GM19193 (cell line): Measurements from ENCODE around the gene NOP16.

ENCODE experiments used
- POLR2A ChIP-seq: IDR thresholded peaks from 4 replicates; pipeline ENCODE4 v1.6.1; 2011; ENCODE audit not compliant: insufficient read depth, insufficient read length; ENCODE audit errors: extremely low read depth

NOP16 gene

GRCh38 chr5:176388444-176389134, at the start of gene NOP16, which contains the start of gene HIGD2A:
Gene NOP16, minus strand, starts transcription at chr5:176388598. Its CDS starts 59 bp downstream, at chr5:176388539.
Gene HIGD2A, plus strand, starts transcription at chr5:176388751. Its CDS starts 69 bp downstream, at chr5:176388820.
- TF ChIP-seq POLR2A = peak; percentile 71

GRCh38 chr5:176436656-176437055, 48.3 kb upstream of the NOP16 start:
- no peak for TF ChIP-seq POLR2A

- no peak for TF ChIP-seq POLR2A
Observed at GRCh38 chr5:176432707-176433106, 44.3 kb upstream of the NOP16 start.

- no peak for TF ChIP-seq POLR2A
Observed at GRCh38 chr5:176429972-176430371, 41.6 kb upstream of the NOP16 start.

GRCh38 chr5:176427971-176428370, 39.6 kb upstream of the NOP16 start:
- TF ChIP-seq POLR2A = no peak

- no peak for TF ChIP-seq POLR2A
Observed at GRCh38 chr5:176426876-176427275, 38.5 kb upstream of the NOP16 start.

GRCh38 chr5:176425791-176426190, 37.4 kb upstream of the NOP16 start:
- TF ChIP-seq POLR2A = no peak

GRCh38 chr5:176425138-176425537, 36.7 kb upstream of the NOP16 start:
- no peak for TF ChIP-seq POLR2A

- no peak for TF ChIP-seq POLR2A
Observed at GRCh38 chr5:176424181-176424580, 35.8 kb upstream of the NOP16 start.

GRCh38 chr5:176420972-176421544, 32.7 kb upstream of the NOP16 start:
- no peak for TF ChIP-seq POLR2A

- TF ChIP-seq POLR2A = no peak
Observed at GRCh38 chr5:176420086-176420485, 31.7 kb upstream of the NOP16 start.

- TF ChIP-seq POLR2A = no peak
Observed at GRCh38 chr5:176418251-176418650, 29.9 kb upstream of the NOP16 start.

- TF ChIP-seq POLR2A = no peak
Observed at GRCh38 chr5:176416965-176417364, 28.6 kb upstream of the NOP16 start.

GRCh38 chr5:176415952-176416924, 27.8 kb upstream of the NOP16 start, which contains the start of gene CLTB:
Gene CLTB, minus strand, starts transcription at chr5:176416539. Its CDS starts 176 bp downstream, at chr5:176416363.
- TF ChIP-seq POLR2A = peak; percentile 68
